NCI-H2196 treated with DMSO at 0.1 percent for 48 hours (cell line): Measurements from ENCODE around the gene ITGA3.
"Not testable (repeated sequence)": the region's sequence is repeated elsewhere in the genome, so short reads cannot be mapped to it uniquely, and the experiment has no call there.

Experiments used
- DNase-seq: peaks from one replicate; lab custom pipeline; 2025; ENCODE audit not compliant: unreplicated experiment; lab: John Stamatoyannopoulos, UW

The ITGA3 gene

GRCh38 chr17:50051082-50051576 lies 4.8 kb upstream of the ITGA3 start:
- no peak for DNase-seq

GRCh38 chr17:50051606-50052005 lies 4.3 kb upstream of the ITGA3 start:
- no peak for DNase-seq

GRCh38 chr17:50052241-50052796 lies 3.6 kb upstream of the ITGA3 start:
- DNase-seq, result peak; percentile 27

- DNase-seq, result no peak
These were observed 2.9 kb upstream of the ITGA3 start for GRCh38 chr17:50052822-50053653.

GRCh38 chr17:50053654-50053960 lies 2.3 kb upstream of the ITGA3 start:
- no peak for DNase-seq

- peak; percentile 82 for DNase-seq
These were observed 870 bp upstream of the ITGA3 start for GRCh38 chr17:50055055-50055425.

GRCh38 chr17:50056217-50056960 lies 479 bp downstream of the ITGA3 start:
- peak; percentile 48 for DNase-seq

- no peak for DNase-seq
These were observed 1.0 kb downstream of the ITGA3 start for GRCh38 chr17:50056961-50057330.

GRCh38 chr17:50057521-50057991 lies 1.6 kb downstream of the ITGA3 start:
- DNase-seq, result no peak

GRCh38 chr17:50058296-50058953 lies 2.5 kb downstream of the ITGA3 start:
- no peak for DNase-seq

GRCh38 chr17:50059256-50059655 lies 3.3 kb downstream of the ITGA3 start:
- peak; percentile 78 for DNase-seq

GRCh38 chr17:50059759-50060273 lies 3.9 kb downstream of the ITGA3 start:
- DNase-seq, result no peak

GRCh38 chr17:50060951-50061712 lies 5.2 kb downstream of the ITGA3 start:
- DNase-seq, result no peak

GRCh38 chr17:50061713-50062045 lies 5.8 kb downstream of the ITGA3 start:
- DNase-seq, result not testable (repeated sequence)

- DNase-seq, result peak; percentile 71
These were observed 6.7 kb downstream of the ITGA3 start for GRCh38 chr17:50062293-50063243.

GRCh38 chr17:50063561-50064252 lies 7.8 kb downstream of the ITGA3 start:
- DNase-seq, result no peak

- no peak for DNase-seq
These were observed 8.5 kb downstream of the ITGA3 start for GRCh38 chr17:50064253-50065001.

- DNase-seq, result no peak
These were observed 9.1 kb downstream of the ITGA3 start for GRCh38 chr17:50065056-50065455.
